GM19025 (cell line): ENCODE data around the gene LIN9.
A peak's percentile ranks its signal among the peaks of the same experiment; 100 is the strongest.
"Not testable (repeated sequence)": the region's sequence is repeated elsewhere in the genome, so short reads cannot be mapped to it uniquely, and the experiment has no call there.

Experiments
- ATAC-seq: cut with Tn5 transposase; IDR thresholded peaks from one replicate; pipeline ENCODE4 v1.9.1; 2021; ENCODE audit warnings: mild to moderate bottlenecking, low read depth, moderate library complexity; ENCODE audit not compliant: unreplicated experiment

LIN9 gene

DNA sequence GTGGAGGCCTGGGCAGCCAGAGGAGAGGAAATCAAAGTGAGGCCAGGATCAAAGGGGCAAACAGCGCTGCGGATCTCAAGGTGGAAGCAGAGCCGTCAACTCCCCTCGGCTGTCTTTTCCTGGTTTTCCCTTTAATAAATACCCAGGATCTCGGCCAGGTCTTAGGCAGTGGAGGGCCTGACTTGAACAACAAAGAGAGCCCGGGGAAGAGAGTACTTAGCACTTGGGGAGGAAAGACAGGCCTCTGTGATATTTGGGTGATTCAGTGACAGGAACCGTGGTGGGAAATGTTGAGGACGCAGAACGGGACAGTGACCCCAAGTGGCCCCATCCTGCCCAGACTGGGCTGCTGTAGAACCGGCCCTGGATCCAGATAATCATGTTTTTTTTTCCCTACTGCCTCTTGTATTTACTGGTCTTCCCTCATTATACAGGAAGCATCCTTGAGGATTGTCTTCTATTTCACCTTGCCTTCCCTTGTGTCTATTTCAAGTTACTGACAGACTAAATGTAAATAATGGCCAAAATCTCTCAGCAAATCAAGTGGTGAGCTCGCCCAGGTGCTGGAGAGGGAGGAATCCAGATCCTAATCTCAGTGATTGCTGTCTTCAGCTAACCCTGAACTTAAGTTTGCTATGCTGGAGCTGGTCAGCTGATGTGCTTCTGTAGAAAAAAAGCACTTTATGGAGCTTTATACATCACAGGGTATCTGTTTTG, 88.3 kb downstream of the LIN9 start:
- no peak for ATAC-seq

DNA sequence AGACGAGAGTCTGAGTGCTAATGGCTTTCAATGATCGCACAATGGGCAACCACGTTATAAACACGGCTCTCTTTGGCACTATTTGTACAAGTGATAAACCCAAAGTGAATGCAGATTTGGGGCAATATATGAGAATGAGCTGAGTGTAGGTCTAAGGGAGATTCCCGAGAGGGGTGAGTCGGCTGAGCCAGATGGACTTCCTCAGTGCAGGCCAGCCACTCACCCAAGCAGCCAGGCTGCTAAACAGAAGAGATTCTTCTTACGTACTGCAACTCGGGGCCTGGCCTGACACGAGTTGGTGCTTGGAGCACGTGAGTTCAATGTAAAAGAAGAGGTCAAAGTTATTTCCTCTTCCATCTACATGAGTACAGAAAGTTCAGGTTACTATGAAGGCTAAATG, 91.7 kb downstream of the LIN9 start:
- ATAC-seq = no peak

DNA sequence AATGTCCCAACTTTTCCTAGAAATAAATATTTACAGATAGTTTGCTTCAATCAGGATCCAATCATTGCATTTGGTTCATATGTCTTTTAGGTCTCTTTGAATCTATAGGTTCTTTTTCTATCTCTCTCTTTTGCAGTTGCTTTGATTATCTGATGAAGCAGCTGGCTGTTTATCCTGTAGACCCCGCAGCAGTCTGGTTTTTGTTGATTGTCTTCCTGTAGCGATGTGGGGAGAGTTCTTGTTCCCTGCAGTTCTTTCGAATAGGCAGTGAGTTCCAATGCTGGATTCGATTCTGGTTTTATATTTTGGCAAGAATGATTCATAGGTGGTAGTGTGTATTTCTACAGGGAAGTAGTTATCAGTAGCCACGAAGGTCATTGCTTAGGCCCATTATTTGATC, 92.9 kb downstream of the LIN9 start:
- no peak for ATAC-seq

DNA sequence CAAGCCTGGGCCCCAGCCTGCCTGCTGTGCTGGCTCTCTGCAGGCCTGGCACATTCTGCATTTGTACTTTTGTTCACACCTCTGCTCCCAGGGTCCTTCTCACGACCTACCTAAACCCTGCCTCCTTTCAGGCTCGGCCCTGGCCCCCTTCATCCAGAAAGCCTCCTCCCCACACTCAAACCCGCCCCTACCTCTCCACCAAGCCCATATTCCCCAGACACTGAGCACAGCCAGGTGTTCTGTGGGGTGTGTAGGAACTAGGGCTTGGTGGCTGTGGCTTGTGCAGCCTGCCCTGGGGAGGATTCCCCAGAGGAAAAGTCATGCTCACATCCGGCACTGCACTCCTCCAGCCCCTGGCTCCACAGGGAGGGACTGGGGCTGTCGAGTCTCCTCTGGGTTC, 93.7 kb downstream of the LIN9 start:
- no peak for ATAC-seq

DNA sequence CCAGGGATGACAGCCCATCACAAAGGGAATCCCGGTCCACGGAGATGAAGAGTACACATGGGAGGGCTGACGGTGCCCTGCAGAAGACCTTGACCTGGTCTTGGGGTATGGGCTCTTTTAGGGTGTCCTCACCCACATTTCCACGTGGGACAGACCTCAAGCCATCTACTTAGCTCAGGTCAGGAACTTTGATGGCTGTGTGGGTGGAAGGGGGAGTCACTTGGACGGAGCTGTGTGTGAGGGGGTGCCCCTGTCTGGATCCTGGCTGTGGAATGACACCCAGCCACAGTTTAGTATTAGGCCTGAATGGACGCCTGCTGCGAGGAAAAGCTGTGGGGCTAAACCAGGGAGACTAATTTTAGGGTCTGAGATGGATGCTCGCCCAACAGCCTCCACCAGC, 96.4 kb downstream of the LIN9 start:
- ATAC-seq = no peak

DNA sequence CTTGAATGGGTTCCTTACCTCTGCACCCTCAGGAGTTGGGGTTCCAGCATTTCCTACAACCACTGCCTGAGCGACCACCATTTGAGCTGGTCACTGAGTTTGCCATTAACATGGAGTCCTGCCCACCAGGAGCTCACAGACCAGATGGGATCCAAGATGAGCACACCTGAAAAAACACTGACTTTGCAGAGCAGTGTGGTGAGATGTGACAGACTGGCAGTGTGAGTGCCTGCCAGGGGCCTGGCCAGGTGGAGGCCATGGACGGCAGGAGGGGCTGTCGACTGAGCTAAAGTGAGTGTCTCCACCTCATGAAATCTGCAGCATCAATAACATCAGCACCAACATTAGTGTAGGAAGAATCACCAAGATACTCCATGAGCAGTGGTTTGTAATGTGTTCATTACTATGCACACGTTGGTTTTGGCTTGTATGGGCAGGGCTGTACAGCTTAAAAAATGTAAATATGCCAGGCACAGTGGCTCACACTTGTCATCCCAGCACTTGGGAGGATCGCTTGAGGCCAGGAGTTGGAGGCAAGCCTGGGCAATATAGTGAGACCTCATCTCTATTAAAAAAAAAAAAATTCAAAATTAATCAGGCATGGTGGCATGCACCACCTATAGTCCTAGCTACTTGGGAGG, 97.7 kb downstream of the LIN9 start:
- ATAC-seq = no peak

DNA sequence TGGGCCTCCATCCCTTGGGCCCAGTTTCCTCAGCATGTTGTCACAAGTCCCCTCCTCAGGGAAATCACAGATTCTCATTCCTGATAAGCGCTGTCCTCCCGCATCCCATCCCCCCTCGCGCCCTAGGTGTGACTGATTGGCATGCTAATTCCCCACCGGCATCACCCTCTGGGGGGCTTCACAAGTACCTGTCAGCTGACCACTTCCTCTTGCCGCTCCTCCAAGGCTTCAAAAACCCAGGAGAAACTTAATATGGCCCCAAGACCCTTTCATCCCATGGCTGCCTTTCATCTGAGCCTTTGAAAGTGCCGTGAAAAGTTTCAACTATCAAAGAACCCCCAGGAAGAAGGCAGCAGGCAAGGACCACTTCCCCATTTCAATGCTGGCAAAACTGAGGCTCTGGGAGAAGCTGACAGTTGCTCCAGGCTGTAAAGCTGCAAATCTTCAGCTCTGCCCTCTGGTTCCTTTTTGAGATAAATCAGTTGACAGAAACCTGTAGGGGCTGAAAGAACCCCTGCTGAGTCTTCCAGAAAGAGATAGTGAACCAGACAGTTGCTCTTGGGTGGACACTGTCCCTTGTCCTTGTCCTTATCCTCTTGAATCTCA, 98.3 kb downstream of the LIN9 start:
- ATAC-seq = no peak

DNA sequence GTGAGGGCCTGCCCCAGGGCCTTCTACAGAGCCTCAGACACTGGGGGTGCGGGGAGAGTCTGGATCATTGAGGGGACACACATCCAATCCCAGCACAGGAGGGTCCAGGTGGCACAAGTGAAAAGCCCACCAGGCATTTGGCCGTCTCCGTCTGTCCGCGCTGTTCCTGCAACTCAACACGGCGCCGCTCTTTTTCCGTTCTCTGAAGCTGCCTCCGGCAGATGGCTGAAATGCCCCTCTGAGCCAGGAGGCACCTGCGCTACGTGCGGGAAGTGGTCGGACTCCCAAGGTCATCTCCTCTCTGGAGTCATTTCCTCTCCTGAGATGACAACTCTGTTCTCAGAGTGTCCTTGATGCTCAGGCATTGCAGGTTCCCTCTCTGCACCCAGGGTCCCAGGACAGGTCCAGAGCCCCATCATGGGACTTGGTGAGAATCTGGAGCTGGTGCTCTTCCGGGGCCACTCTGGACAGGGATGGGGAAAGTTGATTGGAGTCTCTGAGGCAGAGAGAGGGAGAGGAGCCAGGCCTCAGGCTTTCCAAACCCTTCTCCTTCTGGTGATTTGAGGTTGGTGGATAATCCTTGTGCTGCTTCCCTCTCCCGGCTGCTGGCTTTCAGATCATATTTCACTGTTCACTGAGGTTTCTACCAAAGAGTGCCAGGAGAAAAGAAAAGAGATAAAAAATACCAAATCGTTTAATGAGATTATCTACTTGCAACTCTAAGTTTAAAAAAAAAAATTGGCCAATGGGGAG, 99.5 kb downstream of the LIN9 start:
- no peak for ATAC-seq

DNA sequence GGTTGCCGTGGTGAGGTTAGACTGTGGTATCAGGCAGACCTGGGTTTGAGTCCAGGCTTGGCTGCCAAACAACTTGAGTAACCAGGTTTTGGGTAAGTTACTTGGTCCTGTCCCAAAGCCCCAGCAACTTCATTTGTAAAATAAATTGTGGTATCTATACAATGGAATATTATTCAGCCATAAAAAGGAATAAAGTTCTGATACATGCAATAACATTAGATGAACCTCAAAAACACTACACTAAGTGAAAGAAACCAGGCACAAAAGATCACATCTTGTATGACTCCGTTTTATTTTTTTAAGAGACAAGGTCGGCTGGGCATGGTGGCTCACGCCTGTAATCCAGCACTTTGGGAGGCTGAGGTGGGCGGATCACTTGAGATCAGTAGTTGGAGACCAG, 101.9 kb downstream of the LIN9 start:
- ATAC-seq = no peak

DNA sequence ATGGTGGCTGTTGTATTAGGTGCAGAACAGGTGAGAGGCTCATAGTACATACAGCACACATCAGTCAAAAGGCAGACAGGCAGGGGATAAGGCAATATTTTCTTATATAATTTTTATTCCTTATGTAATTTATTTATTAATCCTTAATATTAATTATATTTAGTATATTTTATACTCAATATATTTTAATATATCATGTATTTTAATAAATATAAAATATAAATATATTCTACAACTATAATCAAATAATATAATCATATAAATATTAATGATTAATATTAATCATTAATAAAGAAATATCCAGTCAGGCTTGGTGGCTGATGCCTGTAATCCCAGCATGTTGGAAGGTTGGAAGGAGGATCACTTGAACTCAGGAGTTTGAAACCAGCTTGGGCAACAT, 104.8 kb downstream of the LIN9 start:
- no peak for ATAC-seq

DNA sequence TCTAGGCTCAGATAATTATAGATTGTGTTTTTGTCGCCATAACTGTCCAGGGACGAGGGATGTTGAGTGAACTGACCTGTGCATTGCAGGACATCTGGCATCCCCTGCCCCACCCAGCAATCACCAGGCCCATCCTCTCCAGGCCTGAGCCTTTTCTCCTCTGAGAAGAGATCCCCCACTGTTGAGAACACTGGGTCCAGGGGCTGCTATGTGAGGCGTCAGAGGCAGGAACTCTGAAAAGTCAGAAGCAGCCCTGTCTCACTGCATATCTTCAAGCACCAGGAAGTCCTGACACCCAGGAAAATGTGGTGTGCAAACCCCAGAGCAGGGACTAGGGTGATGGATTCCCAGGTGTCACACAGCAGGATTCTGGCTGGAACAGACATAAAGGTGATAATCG, 105.3 kb downstream of the LIN9 start:
- ATAC-seq = no peak

DNA sequence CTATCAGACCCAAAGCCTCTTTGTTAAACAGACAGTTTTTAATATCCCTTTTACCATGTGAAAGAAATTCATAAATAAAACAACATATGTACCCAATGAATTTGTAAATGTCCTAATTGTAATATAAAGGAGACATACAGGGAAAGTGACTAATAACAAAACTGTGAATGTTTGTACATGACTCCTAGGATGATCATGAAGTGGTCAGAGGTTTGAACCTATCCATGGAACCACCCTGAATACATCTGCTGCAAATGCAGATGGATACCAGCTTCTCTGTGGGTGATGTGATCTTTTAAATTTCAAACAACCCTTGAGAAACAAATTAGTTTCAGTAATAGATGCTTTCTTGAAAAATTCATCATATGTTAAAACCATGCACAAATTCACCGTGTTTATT, 105.7 kb downstream of the LIN9 start:
- no peak for ATAC-seq

DNA sequence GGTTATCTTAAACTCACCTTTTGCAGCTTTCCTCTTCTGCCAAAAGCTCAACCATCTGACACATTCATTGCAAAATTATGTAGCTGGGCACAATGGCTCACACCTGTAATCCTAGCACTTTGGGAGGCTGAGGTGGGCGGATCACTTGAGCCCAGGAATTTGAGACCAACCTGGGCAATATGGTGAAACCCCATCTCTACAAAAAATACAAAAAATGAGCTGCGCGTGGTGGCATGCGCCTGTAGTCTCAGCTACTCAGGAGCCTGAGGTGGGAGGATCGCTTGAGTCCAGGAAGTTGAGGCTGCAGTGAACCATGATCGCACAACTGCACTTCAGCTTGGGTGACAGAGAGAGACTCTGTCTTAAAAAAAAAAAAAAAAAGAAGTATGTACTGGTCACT, 106.3 kb downstream of the LIN9 start:
- ATAC-seq = not testable (repeated sequence)

DNA sequence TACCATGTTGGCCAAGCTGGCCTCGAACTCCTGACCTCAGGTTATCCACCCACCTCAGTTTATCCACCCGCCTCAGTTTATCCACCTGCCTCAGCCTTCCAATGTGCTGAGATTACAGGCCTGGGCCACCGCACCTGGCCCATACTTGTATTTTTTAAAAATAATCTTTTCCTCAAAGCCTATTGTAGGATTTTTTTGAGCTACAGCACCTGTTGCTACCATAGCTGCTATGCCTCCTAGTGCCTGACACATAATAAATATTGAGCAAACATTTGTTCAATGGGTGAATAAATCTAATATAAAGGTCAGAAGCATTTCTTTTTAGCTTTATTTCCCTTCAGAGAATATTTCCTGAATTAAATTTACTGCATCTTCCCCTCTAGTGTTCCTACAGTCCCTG, 106.7 kb downstream of the LIN9 start:
- no peak for ATAC-seq

DNA sequence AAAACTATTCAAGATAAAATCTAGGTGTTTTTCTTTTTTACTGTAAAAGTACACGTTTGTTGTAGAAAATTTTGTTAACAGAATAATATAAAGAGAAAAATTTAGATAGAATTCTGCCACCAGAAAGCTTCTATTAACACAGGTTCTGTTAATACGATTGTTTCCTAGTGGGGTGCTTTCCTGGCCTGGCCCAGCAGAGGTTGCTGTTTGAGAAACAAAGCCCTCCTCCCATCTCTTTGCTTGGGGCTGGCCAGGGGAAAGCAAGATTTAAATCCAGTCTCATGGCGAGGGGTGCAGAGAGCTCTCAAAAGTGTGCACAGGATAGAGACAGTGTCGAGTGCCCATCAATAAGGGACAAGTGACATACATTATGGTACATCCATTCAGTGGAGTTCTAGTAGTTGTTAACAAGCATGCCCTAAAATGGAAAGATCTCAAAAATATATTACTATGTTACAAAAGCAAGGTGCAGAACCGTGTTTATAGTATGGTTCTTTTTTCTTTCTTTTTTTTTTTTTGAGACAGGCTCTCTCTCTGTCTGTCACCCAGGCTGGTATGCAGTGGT, 107.9 kb downstream of the LIN9 start:
- no peak for ATAC-seq

DNA sequence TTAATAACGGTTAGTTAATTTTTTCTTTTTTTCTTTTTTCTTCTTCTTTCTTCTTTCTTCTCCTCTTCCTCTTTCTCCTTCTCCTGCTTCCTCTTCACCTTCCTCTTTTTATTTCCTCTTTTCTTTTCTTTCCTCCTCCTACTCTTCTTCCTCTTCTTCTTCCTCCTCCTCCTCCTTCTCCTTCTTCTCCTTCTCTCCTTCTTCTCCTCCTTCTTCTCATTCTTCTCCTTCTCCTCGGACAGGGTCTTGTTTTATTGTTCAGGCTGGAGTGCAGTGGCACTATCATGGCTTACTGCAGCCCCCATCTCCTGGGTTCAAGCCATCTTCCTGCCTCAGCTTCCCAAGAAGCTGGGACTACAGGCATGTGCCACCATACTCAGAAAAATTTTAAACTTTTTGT, 109.0 kb downstream of the LIN9 start:
- no peak for ATAC-seq

DNA sequence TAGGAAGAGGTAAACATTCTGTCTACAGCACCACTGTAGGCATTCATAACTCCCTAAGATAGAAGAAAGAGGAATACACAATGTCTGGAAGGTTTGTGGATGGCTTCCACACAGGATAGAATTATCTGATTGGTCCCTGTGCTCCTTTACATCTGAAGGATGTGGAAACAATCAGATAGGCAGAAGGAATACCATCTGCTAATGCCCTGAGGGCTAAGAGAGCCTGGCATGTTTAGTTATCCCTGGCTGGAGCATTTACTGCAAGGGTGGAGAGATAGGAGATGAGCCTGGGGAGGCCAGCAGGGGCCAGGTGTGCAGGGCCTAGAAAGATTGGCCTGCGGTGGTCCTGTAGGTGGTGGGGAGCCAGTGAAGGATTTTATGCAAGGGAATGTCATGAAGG, 113.8 kb downstream of the LIN9 start:
- no peak for ATAC-seq

DNA sequence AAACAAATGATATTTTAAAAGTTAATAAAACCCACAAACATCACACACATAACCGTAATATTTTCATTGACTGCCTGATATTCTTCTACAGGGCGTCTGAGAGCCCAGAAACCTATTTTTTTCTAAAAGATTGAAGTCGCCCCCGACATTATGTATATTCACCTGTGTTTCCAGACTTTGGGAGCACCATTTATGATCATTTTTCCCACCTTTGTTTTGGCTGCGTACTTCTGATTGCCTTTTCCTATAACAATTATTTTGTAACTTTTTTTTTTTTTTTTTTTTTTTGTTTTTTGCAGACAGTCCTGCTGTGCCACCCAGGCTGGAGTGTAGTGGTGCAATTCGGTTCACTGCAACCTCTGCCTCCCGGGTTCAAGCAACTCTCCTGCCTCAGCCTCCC, 121.6 kb downstream of the LIN9 start:
- no peak for ATAC-seq

DNA sequence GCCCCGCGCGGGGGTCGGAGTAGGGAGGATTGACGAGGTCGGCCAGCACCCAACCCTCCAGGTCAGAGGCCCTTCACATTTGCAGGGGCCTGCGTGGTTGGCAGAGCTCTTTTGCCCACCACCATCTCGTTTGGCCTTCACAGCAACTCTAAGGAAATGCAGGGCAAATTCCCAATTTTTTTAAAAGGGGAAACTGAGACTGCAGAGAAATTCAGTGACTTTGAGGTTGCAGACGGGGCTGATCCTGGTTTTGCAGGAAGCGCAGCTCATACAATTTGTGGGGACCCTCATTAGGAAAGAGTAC, 122.0 kb downstream of the LIN9 start:
- ATAC-seq = no peak

DNA sequence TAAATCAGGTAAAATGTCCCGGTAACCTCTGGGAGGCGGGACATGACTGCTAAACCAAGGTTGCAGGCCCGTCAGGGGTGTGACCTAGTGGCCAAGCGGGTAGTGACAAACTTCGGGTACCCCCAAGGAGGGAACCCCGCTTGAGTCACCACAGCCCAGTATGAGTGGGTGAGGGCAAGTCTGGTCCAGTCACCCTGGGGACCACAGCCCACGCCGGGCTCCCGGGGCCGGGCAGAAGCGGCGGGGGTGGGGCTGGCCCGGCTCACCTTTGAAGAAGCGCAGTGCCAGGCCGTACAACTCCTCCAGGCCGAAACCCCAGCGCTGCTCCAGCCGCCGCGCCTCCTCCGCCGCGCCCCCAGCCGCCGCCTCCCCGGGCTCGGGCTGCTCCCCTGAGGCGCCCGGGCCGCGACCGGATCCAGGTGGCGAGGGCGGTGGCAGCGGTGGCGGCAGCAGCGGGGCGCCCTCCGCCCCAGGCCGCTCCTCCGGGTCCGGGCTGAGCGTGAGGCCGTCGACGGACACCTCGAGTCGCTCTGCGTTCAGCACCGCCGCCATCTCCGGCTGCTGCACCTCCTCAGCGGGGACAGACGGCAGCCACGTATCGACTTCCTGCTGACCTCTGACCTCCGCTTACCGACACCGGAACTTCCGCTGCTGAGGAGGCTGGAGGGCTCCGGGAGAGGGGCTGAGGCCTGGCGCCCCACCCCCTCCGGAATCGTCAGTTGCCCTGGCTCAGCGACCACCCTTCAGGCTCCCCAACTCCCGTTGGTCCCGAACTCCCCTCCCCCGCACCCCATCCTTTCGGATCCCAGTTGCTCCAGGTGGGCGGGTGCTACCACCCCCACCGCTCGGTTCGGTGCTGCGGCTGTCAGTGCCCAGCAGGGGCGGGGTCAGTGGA, 122.6 kb downstream of the LIN9 start, which contains the start of gene ACBD3:
TSS of gene ACBD3 (minus strand) at position 618 of the 895 bp plus-strand sequence. CDS start at position 552, 66 bp downstream.
- peak; percentile 91 for ATAC-seq
